Fibroblast of peridontal ligament (primary cell): Measurements from ENCODE around the gene CLCNKB.

Source experiments
- DNase-seq: peaks from one replicate; pipeline ENCODE4 v3.0.0-alpha.2; 2010; ENCODE audit errors: extremely low read depth

The CLCNKB gene

GRCh38 chr1:16093611-16094010 is 50.0 kb downstream of the CLCNKB start:
- no peak for DNase-seq

- DNase-seq, result no peak
Measured at GRCh38 chr1:16094453-16095158, 51.0 kb downstream of the CLCNKB start.

GRCh38 chr1:16095447-16095846 is 51.9 kb downstream of the CLCNKB start:
- DNase-seq, result no peak

GRCh38 chr1:16099412-16099811 is 55.8 kb downstream of the CLCNKB start:
- no peak for DNase-seq

GRCh38 chr1:16101623-16102022 is 58.0 kb downstream of the CLCNKB start:
- DNase-seq, result no peak
